Thoracic aorta (tissue), 2 donors: ENCODE results near the gene NEDD9. TPM values are rescaled to one million over a fixed set of nuclear protein-coding genes. Genes with fewer than 3 reads are reported as not detected.

Source experiments
- ATAC-seq: fragments of 150-250 bp; one replicate; pipeline ENCODE4 v1.8.0; 2017; ENCODE audit warnings: low read depth; ENCODE audit not compliant: insufficient number of reproducible peaks, low FRiP score
- DNase-seq: peaks from one replicate; pipeline ENCODE4 v3.0.0-alpha.2; 2020; ENCODE audit warnings: low spot score
- H3K27ac ChIP-seq, 2 donors: fragments of 200-600 bp; sonication (generic); 1 replicate in 1 of 2; 2 replicates in 1 of 2; pipeline ENCODE4 v1.5.1; 2016; ENCODE audit warnings: mild to moderate bottlenecking in 2 of 2, moderate library complexity in 2 of 2
- H3K27me3 ChIP-seq: fragments of 200-600 bp; sonication (generic); replicated peaks from 2 replicates; pipeline ENCODE4 v1.6.0; 2016; ENCODE audit warnings: mild to moderate bottlenecking; ENCODE audit not compliant: insufficient read depth
- H3K36me3 ChIP-seq: fragments of 200-600 bp; sonication (generic); one replicate; pipeline ENCODE4 v1.5.1; 2016
- H3K4me1 ChIP-seq, 2 donors: fragments of 200-600 bp; sonication (generic); 1 replicate in 1 of 2; 2 replicates in 1 of 2; pipeline versions ENCODE4 v1.5.1 to v1.6.0; 2016; ENCODE audit warnings: low read depth in 2 of 2, mild to moderate bottlenecking in 1 of 2; ENCODE audit not compliant: control insufficient read depth in 1 of 2
- H3K4me3 ChIP-seq: fragments of 200-600 bp; sonication (generic); 2 replicates; pipeline ENCODE4 v1.5.1; 2016; ENCODE audit warnings: mild to moderate bottlenecking
- H3K9me3 ChIP-seq: fragments of 200-600 bp; sonication (generic); 2 replicates; pipeline ENCODE4 v1.5.1; 2016
- CTCF ChIP-seq: fragments of 200-600 bp; sonication (generic); IDR thresholded peaks from one replicate; pipeline ENCODE4 v1.5.1; 2019; ENCODE audit warnings: antibody characterized with exemption
- total RNA-seq, 2 donors: library from RNA; depleted of rRNA; stranded (reverse); fragments of >200 nt; gene quantifications; one replicate each; pipeline versions ENCODE4 v1.1.0 to v1.2.3, GENCODE V29; 2016

The NEDD9 gene
- total RNA-seq, 2 donors from 2014 or later: 122 to 181 TPM

- no peak for TF ChIP-seq CTCF
- Histone ChIP-seq H3K9me3 (no peaks in the 10 kb centered on the region), H3K36me3 (peaks cover 9% of the 10 kb centered on the region), H3K27me3 (no peaks in the 10 kb centered on the region), H3K4me1 (peaks cover 46 to 91% of the 10 kb centered on the region in 2 donors), H3K27ac (peak overlapping the region in 1 of 2 donors; percentile 60), H3K4me3 (no peak overlapping the region)
- DNase-seq (no peak), ATAC-seq (no peak)
Measured at GRCh38 chr6:11204005-11204399, 28.5 kb downstream of the NEDD9 start.

DNA sequence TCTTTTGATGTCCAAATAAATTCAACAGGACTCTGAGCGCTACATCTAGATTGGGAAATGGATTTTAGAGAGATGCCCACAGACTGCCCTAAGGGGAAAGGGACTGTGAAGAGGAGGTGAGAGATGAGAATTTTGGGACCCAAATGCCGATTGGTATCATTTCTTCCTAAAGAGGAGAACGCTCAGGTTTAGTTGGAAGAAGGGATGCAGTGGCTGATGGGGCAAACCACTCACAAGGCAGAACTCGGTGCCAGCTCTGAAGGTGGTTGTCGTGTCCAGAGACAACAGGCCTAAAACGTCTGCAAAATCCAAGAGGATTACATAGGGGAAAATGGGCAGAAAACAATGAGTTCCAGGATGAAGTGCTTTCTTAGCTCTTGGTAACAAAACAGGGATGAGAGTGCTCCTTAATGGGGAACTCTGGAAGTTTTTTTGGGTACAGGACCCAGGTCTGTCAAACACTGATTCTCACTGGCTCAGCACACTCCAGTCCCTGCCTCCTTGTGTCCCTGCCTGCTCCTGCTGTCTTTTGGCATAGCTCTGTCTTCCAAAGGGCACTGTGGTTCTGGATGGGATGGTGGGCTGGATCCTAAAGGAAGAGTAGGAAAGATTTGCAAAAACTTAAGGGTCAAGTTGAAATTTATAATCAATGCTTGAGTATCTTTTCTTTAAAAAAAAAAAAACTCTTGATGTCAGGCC is 29.0 kb downstream of the NEDD9 start:
- Histone ChIP-seq H3K27ac (peak overlapping the region; percentile 37 to 60), H3K4me1 (peaks cover 51 to 91% of the 10 kb centered on the region in 2 donors), H3K9me3 (no peaks in the 10 kb centered on the region), H3K36me3 (peaks cover 11% of the 10 kb centered on the region), H3K4me3 (peak overlapping the region; percentile 20), H3K27me3 (no peaks in the 10 kb centered on the region)
- DNase-seq (no peak), ATAC-seq (no peak)
- TF ChIP-seq CTCF: no peak

- Histone ChIP-seq H3K9me3 (no peaks in the 10 kb centered on the region), H3K4me3 (peak overlapping the region; percentile 20), H3K4me1 (peaks cover 54 to 91% of the 10 kb centered on the region in 2 donors), H3K36me3 (peaks cover 11% of the 10 kb centered on the region), H3K27me3 (no peaks in the 10 kb centered on the region), H3K27ac (peak overlapping the region; percentile 37 to 60)
- DNase-seq (no peak), ATAC-seq (no peak)
- no peak for TF ChIP-seq CTCF
Measured at GRCh38 chr6:11202513-11203305, 29.8 kb downstream of the NEDD9 start.

- peaks cover 59 to 94% of the 10 kb centered on the region in 2 donors for H3K4me1 ChIP-seq
- H3K27ac ChIP-seq: peak overlapping the region; percentile 37 to 60
- DNase-seq (no peak), ATAC-seq (no peak)
- H3K27me3 ChIP-seq: no peaks in the 10 kb centered on the region
- H3K9me3 ChIP-seq: no peaks in the 10 kb centered on the region
- TF ChIP-seq CTCF: no peak
- H3K36me3 ChIP-seq: peaks cover 11% of the 10 kb centered on the region
- H3K4me3 ChIP-seq: no peak overlapping the region
Measured at GRCh38 chr6:11201772-11202512, 30.5 kb downstream of the NEDD9 start.

- Histone ChIP-seq H3K4me3 (no peak overlapping the region), H3K27ac (peak overlapping the region in 1 of 2 donors; percentile 17)
- DNase-seq: no peak
Measured at GRCh38 chr6:11201015-11201414, 31.5 kb downstream of the NEDD9 start.

More at GRCh38 chr6:11201015-11201414, 31.5 kb downstream of the NEDD9 start:
- ATAC-seq: no peak
- no peaks in the 10 kb centered on the region for H3K27me3 ChIP-seq
- H3K36me3 ChIP-seq: peaks cover 11% of the 10 kb centered on the region
- no peak for TF ChIP-seq CTCF
- no peaks in the 10 kb centered on the region for H3K9me3 ChIP-seq
- H3K4me1 ChIP-seq: peaks cover 60 to 94% of the 10 kb centered on the region in 2 donors
